Measurements from ENCODE around the gene AKAP17A.
"Not testable (repeated sequence)": the region's sequence is repeated elsewhere in the genome, so short reads cannot be mapped to it uniquely, and the experiment has no call there.

Gene AKAP17A

DNA sequence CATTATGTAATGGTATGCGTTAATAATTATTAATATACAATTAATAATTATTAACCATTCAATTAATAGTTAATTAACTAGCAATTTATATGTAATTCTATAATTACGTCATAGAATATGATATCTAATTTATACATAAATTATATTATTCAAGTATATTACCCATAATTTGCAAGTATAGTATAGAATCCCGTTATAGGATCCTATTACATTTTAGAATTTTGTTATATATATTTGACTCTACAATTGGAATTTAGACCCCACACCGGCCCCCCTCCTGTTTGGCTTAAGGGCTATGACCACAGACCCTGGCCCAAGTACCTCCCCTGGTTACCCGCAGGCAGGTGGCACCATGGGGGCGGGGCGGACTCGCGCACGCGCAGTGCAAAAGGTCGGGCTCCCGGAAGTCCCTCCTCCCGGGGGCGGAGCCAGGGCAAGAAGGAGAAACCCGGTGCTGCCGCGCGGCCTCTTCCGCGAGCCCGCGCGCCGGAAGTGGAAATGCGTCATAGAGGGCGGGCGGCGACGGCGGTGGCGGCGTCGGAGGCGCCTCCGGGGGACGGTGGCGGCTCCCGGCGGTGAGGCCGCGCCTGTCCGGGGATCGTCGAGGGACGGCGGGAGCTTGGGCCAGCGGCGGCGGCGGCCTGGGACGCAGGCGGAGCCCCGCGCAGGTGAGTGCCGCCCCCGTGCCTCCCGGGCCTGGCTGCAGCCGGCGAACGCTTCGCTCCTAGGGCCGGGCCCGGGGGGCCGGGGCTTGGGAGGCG lies at the start of gene AKAP17A:
Gene AKAP17A (plus strand): TSS at position 503 of the 761 bp plus-strand sequence. CDS start 1,859 bp downstream, outside the sequence.
- H3K27me3 ChIP-seq (ENCODE audit: control insufficient read depth, insufficient read depth, low read length): no peaks in the 10 kb centered on the region
- no peaks in the 10 kb centered on the region for H3K9me3 ChIP-seq (ENCODE audit: control insufficient read depth, low read depth, low read length)
- peaks cover 26% of the 10 kb centered on the region for H3K36me3 ChIP-seq (ENCODE audit: control insufficient read depth, low read depth, low read length)
- H3K4me3 ChIP-seq (ENCODE audit: low read length): peak within 1 kb of the TSS; percentile 81
- peak within 1 kb of the TSS; percentile 69 for H3K9ac ChIP-seq (ENCODE audit: low read length)
- H3K27ac ChIP-seq (ENCODE audit: low read length): no peak within 1 kb of the TSS
- H3K4me1 ChIP-seq (ENCODE audit: control insufficient read depth, low read depth, low read length): no peaks in the 10 kb centered on the region

DNA sequence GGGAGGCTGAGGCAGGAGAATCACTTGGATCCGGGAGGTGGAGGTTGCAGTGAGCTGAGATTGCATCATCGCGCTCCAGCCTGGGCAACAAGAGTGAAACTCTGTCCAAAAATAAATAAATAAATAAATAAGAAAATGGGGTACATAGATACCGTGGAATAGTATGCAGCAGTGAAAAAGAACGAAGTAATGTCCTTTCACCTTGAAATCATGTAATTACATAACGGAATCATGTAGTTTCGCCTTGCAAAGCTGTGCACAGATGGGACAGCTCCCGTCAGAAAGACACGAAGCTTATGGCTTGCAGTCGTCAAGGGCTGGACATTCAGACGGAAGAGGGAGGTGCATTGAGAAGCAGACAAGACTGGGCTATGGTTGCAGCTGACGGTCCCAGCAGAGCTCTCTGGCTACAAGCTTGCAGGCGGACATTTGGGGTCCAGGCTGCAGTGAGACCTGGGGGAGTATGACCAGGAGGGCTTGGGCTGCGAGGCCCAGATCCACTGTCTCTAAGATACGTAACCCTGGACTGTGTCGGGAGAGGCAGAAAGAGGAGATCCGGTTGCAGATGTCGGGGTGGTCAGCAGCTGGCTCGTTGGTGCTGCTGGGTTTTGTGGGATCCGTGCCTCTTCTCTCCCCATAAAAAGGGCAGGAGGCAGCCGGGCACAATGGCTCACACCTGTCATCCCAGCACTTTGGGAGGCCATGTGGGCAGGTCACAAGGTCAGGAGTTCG lies 48.2 kb upstream of the AKAP17A start:
- Histone ChIP-seq H3K4me1 (ENCODE audit: control insufficient read depth, low read depth, low read length) (no peaks in the 10 kb centered on the region), H3K4me3 (ENCODE audit: low read length) (no peak overlapping the region), H3K27ac (ENCODE audit: low read length) (no peak overlapping the region), H3K27me3 (ENCODE audit: control insufficient read depth, insufficient read depth, low read length) (no peaks in the 10 kb centered on the region), H3K36me3 (ENCODE audit: control insufficient read depth, low read depth, low read length) (no peaks in the 10 kb centered on the region), H3K9me3 (ENCODE audit: control insufficient read depth, low read depth, low read length) (no peaks in the 10 kb centered on the region), H3K9ac (ENCODE audit: low read length) (no peak overlapping the region)

GRCh38 chrX:1545776-1546408 lies 45.5 kb upstream of the AKAP17A start:
- Histone ChIP-seq H3K27ac (ENCODE audit: low read length) (no peak overlapping the region), H3K9ac (ENCODE audit: low read length) (no peak overlapping the region), H3K9me3 (ENCODE audit: control insufficient read depth, low read depth, low read length) (no peaks in the 10 kb centered on the region), H3K4me3 (ENCODE audit: low read length) (no peak overlapping the region), H3K4me1 (ENCODE audit: control insufficient read depth, low read depth, low read length) (no peaks in the 10 kb centered on the region), H3K36me3 (ENCODE audit: control insufficient read depth, low read depth, low read length) (no peaks in the 10 kb centered on the region), H3K27me3 (ENCODE audit: control insufficient read depth, insufficient read depth, low read length) (no peaks in the 10 kb centered on the region)

DNA sequence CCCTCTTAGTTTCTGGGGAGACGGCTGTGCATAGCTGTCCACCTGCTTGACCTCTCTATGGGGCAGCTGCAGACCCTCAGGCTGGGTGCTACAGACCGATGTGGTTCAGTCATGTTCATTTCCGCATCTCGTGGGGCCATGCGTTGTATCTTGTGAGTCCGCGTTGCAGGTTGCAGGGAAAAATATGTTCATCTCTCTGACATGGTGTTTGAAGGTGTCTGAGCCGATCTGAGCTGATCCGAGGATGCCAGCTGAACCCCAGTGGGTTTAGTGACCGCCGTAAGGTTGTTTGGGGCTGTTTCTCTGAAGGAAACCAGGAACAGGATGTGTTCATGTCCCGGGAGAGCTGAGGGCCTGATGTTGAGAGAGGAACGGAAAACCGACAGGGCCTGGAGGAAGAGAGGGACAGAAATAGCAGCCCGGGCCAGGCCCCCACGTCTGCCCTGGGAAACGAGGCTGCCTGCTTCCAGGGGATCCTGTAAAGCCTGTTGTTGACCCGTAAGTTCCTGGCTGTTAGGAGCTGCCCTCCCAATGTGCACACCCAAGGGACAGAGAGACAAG lies 44.6 kb upstream of the AKAP17A start:
- Histone ChIP-seq H3K4me3 (ENCODE audit: low read length) (no peak overlapping the region), H3K36me3 (ENCODE audit: control insufficient read depth, low read depth, low read length) (no peaks in the 10 kb centered on the region), H3K9ac (ENCODE audit: low read length) (no peak overlapping the region), H3K4me1 (ENCODE audit: control insufficient read depth, low read depth, low read length) (no peaks in the 10 kb centered on the region), H3K9me3 (ENCODE audit: control insufficient read depth, low read depth, low read length) (no peaks in the 10 kb centered on the region), H3K27me3 (ENCODE audit: control insufficient read depth, insufficient read depth, low read length) (no peaks in the 10 kb centered on the region), H3K27ac (ENCODE audit: low read length) (no peak overlapping the region)

DNA sequence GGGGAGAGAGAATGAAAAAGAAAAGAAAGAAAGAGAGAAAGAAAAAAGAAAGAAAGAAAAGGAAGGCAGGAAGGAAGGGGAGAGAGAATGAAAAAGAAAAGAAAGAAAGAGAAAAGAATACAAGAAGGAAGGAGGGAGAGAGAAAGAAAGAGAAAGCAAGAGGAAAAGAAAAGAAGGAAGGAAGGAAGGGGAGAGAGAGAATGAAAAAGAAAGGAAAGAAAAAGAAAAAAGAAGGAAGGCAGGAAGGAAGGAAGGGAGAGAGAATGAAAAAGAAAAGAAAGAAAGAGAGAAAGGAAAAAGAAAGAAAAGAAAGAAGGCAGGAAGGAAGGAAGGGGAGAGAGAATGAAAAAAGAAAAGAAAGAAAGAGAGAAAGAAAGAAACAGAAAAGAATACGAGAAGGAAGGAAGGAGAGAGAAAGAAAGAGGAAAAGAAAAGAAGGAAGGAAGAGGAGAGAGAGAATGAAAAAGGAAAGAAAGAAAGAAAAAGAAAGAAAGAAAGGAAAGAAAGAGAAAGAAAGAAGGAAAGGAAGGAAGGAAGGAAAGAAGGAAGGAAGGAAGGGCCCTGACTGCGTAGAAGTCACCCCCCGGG lies 39.4 kb upstream of the AKAP17A start:
- Histone ChIP-seq H3K9me3 (ENCODE audit: control insufficient read depth, low read depth, low read length) (no peaks in the 10 kb centered on the region), H3K4me3 (ENCODE audit: low read length) (no peak overlapping the region), H3K27me3 (ENCODE audit: control insufficient read depth, insufficient read depth, low read length) (no peaks in the 10 kb centered on the region), H3K36me3 (ENCODE audit: control insufficient read depth, low read depth, low read length) (no peaks in the 10 kb centered on the region), H3K4me1 (ENCODE audit: control insufficient read depth, low read depth, low read length) (no peaks in the 10 kb centered on the region), H3K9ac (ENCODE audit: low read length) (no peak overlapping the region), H3K27ac (ENCODE audit: low read length) (no peak overlapping the region)

DNA sequence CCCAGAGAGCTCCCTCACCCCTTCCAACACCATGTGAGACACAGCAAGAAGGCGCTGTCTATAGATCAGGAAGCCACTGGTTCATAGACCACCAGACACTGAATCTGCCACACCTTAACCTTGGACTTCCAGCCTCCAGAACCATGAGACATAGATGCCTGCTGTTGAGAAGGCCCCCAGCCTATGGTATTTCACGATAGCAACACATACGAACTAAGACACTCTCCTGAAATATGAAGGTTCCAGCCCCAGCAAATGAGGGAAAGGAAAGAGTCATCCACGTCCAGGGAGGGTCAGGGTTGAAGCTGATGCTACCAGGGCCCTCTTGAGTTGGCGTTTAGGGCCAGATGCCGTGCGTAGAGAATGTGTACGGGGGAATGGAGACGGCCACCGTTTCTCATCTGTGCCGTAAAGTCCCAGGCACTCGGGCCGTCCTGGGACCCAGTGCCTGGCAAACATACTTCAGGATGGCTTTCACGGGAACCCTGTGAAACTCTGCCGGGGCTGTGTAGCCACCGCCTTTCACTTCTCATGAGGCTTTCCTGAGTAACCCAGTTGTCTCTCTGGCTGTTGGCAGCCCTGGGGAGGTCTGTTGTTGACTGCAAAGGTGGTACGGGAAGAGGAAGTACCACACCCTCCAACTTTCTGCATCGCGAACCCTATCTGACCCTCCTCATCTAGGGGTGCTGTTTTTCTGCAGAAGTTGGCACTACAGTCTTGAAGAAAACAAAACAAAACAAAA lies 36.8 kb upstream of the AKAP17A start:
- no peaks in the 10 kb centered on the region for H3K4me1 ChIP-seq (ENCODE audit: control insufficient read depth, low read depth, low read length)
- no peak overlapping the region for H3K27ac ChIP-seq (ENCODE audit: low read length)
- no peaks in the 10 kb centered on the region for H3K27me3 ChIP-seq (ENCODE audit: control insufficient read depth, insufficient read depth, low read length)
- H3K9ac ChIP-seq (ENCODE audit: low read length): no peak overlapping the region
- H3K4me3 ChIP-seq (ENCODE audit: low read length): no peak overlapping the region
- H3K36me3 ChIP-seq (ENCODE audit: control insufficient read depth, low read depth, low read length): no peaks in the 10 kb centered on the region
- no peaks in the 10 kb centered on the region for H3K9me3 ChIP-seq (ENCODE audit: control insufficient read depth, low read depth, low read length)

DNA sequence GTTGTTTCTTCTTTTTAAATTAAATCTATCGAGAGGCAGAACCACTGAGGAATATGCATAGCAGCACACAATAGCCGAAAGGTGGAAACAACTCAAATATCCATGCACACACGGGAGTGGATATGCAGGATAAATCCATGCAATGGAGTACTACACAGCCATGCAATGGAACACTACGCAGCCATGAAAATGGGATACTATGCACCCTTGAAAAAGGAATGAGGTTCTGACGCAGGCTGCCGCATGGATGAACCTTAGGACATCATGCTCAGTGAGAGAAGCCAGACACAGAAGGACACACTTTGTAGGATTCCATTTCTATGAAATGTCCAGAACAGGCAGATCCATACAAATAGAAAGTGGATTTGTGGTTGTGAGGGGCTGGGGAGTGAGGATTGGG lies 36.0 kb upstream of the AKAP17A start:
- Histone ChIP-seq H3K9me3 (ENCODE audit: control insufficient read depth, low read depth, low read length) (no peaks in the 10 kb centered on the region), H3K9ac (ENCODE audit: low read length) (no peak overlapping the region), H3K27me3 (ENCODE audit: control insufficient read depth, insufficient read depth, low read length) (no peaks in the 10 kb centered on the region), H3K4me1 (ENCODE audit: control insufficient read depth, low read depth, low read length) (no peaks in the 10 kb centered on the region), H3K27ac (ENCODE audit: low read length) (no peak overlapping the region), H3K4me3 (ENCODE audit: low read length) (no peak overlapping the region), H3K36me3 (ENCODE audit: control insufficient read depth, low read depth, low read length) (no peaks in the 10 kb centered on the region)

- H3K9me3 ChIP-seq (ENCODE audit: control insufficient read depth, low read depth, low read length); H3K4me1 ChIP-seq (ENCODE audit: control insufficient read depth, low read depth, low read length); H3K27me3 ChIP-seq (ENCODE audit: control insufficient read depth, insufficient read depth, low read length); H3K4me3 ChIP-seq (ENCODE audit: low read length); H3K36me3 ChIP-seq (ENCODE audit: control insufficient read depth, low read depth, low read length); H3K9ac ChIP-seq (ENCODE audit: low read length); H3K27ac ChIP-seq (ENCODE audit: low read length): not testable (repeated sequence)
Measured at GRCh38 chrX:1557442-1557841, 34.0 kb upstream of the AKAP17A start.

DNA sequence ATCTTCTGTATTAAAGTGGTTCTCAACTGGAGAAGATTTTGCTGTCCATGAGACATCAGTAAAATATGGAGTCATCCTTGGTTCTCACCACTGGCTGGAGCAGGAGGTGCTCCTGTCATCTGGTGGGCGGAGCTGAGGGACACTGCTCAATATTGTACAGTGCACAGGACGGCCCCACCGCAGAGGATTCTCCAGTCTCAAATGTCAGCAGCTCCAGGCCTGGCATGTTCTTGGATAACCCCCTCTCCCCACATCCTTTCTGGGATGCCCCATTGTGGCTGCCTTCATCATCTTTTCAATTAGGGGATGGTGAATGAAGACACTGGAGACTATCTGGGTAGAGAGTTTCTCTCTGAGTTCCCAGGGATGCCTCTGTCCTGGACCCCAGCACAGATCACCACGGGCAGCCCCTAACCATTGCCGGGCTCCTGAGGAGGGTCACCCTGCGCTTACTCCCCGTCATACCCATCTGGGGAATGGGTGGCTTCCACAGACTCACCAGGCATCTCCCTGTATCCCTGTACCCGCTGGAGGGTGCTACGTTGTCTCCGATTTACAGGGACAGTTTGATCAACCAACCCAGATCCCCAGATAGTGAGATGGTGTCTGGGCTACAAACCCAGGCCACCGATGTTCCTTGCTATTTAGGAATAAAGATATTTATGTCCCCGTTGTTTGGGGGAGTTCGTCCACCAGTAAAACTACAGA lies 32.5 kb upstream of the AKAP17A start:
- H3K9me3 ChIP-seq (ENCODE audit: control insufficient read depth, low read depth, low read length): no peaks in the 10 kb centered on the region
- H3K27ac ChIP-seq (ENCODE audit: low read length): no peak overlapping the region

GRCh38 chrX:1561164-1561563 lies 30.2 kb upstream of the AKAP17A start:
- no peaks in the 10 kb centered on the region for H3K36me3 ChIP-seq (ENCODE audit: control insufficient read depth, low read depth, low read length)
- H3K27me3 ChIP-seq (ENCODE audit: control insufficient read depth, insufficient read depth, low read length): no peaks in the 10 kb centered on the region
- no peak overlapping the region for H3K9ac ChIP-seq (ENCODE audit: low read length)
- H3K4me1 ChIP-seq (ENCODE audit: control insufficient read depth, low read depth, low read length): no peaks in the 10 kb centered on the region
- no peaks in the 10 kb centered on the region for H3K9me3 ChIP-seq (ENCODE audit: control insufficient read depth, low read depth, low read length)
- no peak overlapping the region for H3K27ac ChIP-seq (ENCODE audit: low read length)
- H3K4me3 ChIP-seq (ENCODE audit: low read length): no peak overlapping the region

More for the DNA sequence above, 32.5 kb upstream of the AKAP17A start:
- Histone ChIP-seq H3K36me3 (ENCODE audit: control insufficient read depth, low read depth, low read length) (no peaks in the 10 kb centered on the region), H3K4me1 (ENCODE audit: control insufficient read depth, low read depth, low read length) (no peaks in the 10 kb centered on the region), H3K4me3 (ENCODE audit: low read length) (no peak overlapping the region), H3K27me3 (ENCODE audit: control insufficient read depth, insufficient read depth, low read length) (no peaks in the 10 kb centered on the region), H3K9ac (ENCODE audit: low read length) (no peak overlapping the region)
